Activated T-helper 2 cell treated with anti-CD3 and anti-CD28 coated beads, Interferon-gamma antibody, Interleukin-2, Interleukin-4, amounts not matched to agents 10 μg/mL and 5 μg/mL and 100 μg/mL, durations not matched to agents 14 hours and 24 hours and 36 hours (primary cell): ENCODE results near the gene OR2T8. TPM values are rescaled to one million over a fixed set of nuclear protein-coding genes. Genes with fewer than 3 reads are reported as not detected.
"Not testable (repeated sequence)": the region's sequence is repeated elsewhere in the genome, so short reads cannot be mapped to it uniquely, and the experiment has no call there.

Experiments
- DNase-seq: peaks from one replicate; pipeline ENCODE4 v3.0.0; 2021; ENCODE audit warnings: low spot score
- H3K27ac Mint-ChIP-seq: one replicate; pipeline ENCODE4 v1.8.0; 2021; ENCODE audit warnings: mixed read lengths
- H3K27me3 Mint-ChIP-seq: one replicate; pipeline ENCODE4 v1.8.0; 2021; ENCODE audit warnings: low read depth, mixed read lengths
- H3K36me3 Mint-ChIP-seq: one replicate; pipeline ENCODE4 v1.8.0; 2021; ENCODE audit warnings: low read depth, mixed read lengths
- H3K4me1 Mint-ChIP-seq: one replicate; pipeline ENCODE4 v1.8.0; 2021; ENCODE audit warnings: low read depth, mixed read lengths
- H3K4me3 Mint-ChIP-seq: one replicate; pipeline ENCODE4 v1.8.0; 2021; ENCODE audit warnings: low read depth, mild to moderate bottlenecking, moderate library complexity, mixed read lengths
- H3K9me3 Mint-ChIP-seq: one replicate; pipeline ENCODE4 v1.8.0; 2021; ENCODE audit warnings: mixed read lengths
- intact Hi-C: fragments of 100-400 bp; cut with micrococcal nuclease; formaldehyde crosslinking; loops from one replicate; pipeline ENCODE4 v1.15.1; 2023
- total RNA-seq: library from RNA; stranded (reverse); gene quantifications from 2 replicates; pipeline ENCODE4 v1.2.3, GENCODE V29; 2022

OR2T8 gene
- total RNA-seq, 1 donor from 2014 or later, result not detected

DNA sequence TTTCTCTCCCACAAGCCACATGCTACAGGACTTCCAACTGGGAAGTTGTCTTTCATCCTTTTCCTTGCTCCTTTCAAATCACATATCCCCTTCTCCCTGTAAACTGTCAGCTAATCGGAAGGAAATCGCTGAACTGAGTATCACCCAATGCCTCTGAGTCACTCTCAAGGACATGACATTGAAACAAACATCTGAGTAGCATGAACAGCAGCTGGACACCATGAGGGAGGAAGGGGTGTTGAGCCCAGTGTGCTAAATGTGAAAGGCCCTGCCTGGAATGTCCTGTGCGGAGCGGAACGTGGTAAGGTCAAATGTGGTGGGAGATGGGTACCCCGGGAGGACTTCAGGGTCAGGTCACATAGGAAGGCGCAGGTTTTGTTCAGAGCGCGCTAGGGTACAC is 4.8 kb downstream of the OR2T8 start, which contains the start of gene OR2AJ1:
Gene OR2AJ1, plus strand, starts transcription at position 22 of the 400 bp plus-strand sequence. CDS start 8,880 bp downstream, outside the sequence.
- DNase-seq, result no peak
- no peaks in the 10 kb centered on the region for H3K36me3 Mint-ChIP-seq
- H3K9me3 Mint-ChIP-seq, result no peaks in the 10 kb centered on the region
- no peak within 1 kb of the TSS for H3K4me3 Mint-ChIP-seq
- intact Hi-C loops, result no loop called here
- H3K27me3 Mint-ChIP-seq, result no peaks in the 10 kb centered on the region
- H3K4me1 Mint-ChIP-seq, result no peaks in the 10 kb centered on the region
- H3K27ac Mint-ChIP-seq, result no peak within 1 kb of the TSS

- Mint-ChIP-seq H3K27me3 (no peaks in the 10 kb centered on the region), H3K4me1 (no peaks in the 10 kb centered on the region), H3K36me3 (no peaks in the 10 kb centered on the region), H3K27ac (no peak overlapping the region), H3K4me3 (no peak overlapping the region), H3K9me3 (no peaks in the 10 kb centered on the region)
- DNase-seq, result no peak
- intact Hi-C loops, result no loop called here
Measured at GRCh38 chr1:247933989-247934388, 13.9 kb downstream of the OR2T8 start.

DNA sequence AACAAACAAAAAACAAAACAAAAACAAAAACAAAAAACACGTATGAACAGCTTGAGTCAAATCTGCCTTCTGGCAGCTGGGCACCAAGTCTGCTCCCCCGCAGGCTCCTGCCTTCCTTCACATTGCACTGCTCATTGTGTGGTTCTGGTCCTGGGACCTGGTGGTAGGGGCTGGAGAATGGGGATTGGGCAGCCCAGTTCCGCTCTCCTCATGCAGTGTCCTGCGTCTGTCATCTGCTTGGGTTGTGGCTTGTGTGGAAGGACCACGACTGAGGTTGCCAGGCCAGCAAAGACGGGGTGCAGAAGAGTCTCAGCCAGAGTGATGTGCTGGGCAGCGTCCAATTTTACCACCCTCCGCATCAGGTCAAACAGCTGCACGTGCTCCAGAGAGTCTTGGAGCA is 15.7 kb downstream of the OR2T8 start:
- DNase-seq, result no peak
- H3K27ac Mint-ChIP-seq, result no peak overlapping the region
- intact Hi-C loops, result loop anchor here (2.0 kb wide), 1 partner anchor 27 kb away; no protein-coding TSS in a partner anchor
- H3K9me3 Mint-ChIP-seq, result no peaks in the 10 kb centered on the region
- no peaks in the 10 kb centered on the region for H3K36me3 Mint-ChIP-seq
- no peak overlapping the region for H3K4me3 Mint-ChIP-seq
- peaks cover 2% of the 10 kb centered on the region for H3K27me3 Mint-ChIP-seq
- H3K4me1 Mint-ChIP-seq, result no peaks in the 10 kb centered on the region

GRCh38 chr1:247936415-247936814 is 16.4 kb downstream of the OR2T8 start:
- H3K27me3 Mint-ChIP-seq, result peaks cover 2% of the 10 kb centered on the region
- no peaks in the 10 kb centered on the region for H3K4me1 Mint-ChIP-seq
- no peaks in the 10 kb centered on the region for H3K36me3 Mint-ChIP-seq
- no peak for DNase-seq
- H3K27ac Mint-ChIP-seq, result no peak overlapping the region
- intact Hi-C loops, result loop anchor here (2.0 kb wide), 1 partner anchor 28 kb away; no protein-coding TSS in a partner anchor
- H3K4me3 Mint-ChIP-seq, result no peak overlapping the region
- no peaks in the 10 kb centered on the region for H3K9me3 Mint-ChIP-seq

GRCh38 chr1:247936965-247937734 is 17.1 kb downstream of the OR2T8 start:
- H3K4me3 Mint-ChIP-seq, result peak overlapping the region; percentile 78
- not testable (repeated sequence) for H3K27ac Mint-ChIP-seq, H3K9me3 Mint-ChIP-seq, H3K36me3 Mint-ChIP-seq, H3K4me1 Mint-ChIP-seq, H3K27me3 Mint-ChIP-seq
- intact Hi-C loops, result loop anchor here (2.0 kb wide), 1 partner anchor 28 kb away; no protein-coding TSS in a partner anchor
- DNase-seq, result peak; percentile 86

DNA sequence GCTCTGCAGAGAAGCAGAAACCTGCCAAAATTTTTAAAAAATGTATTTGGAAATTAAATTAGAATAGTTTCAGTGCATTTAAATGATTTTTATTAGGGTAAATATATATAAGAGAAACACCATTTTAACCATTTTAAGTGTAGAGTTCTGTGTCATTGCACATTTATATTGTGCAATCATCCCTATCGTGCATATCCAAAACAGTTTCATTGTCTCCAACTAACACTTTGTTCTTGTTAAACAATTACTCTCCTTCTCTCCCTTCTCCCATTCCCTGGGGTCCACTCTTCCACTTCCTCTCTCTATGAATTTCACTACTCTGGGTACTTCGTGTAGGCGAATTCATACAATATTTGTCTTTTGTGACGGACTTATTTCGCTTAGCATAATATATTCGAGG is 22.6 kb downstream of the OR2T8 start:
- Mint-ChIP-seq H3K36me3 (no peaks in the 10 kb centered on the region), H3K27me3 (peaks cover 2% of the 10 kb centered on the region), H3K27ac (no peak overlapping the region), H3K4me3 (no peak overlapping the region), H3K4me1 (no peaks in the 10 kb centered on the region), H3K9me3 (no peaks in the 10 kb centered on the region)
- DNase-seq, result no peak
- intact Hi-C loops, result no loop called here

- Mint-ChIP-seq H3K4me3 (no peak within 1 kb of the TSS), H3K27me3 (no peaks in the 10 kb centered on the region), H3K4me1 (no peaks in the 10 kb centered on the region), H3K36me3 (no peaks in the 10 kb centered on the region), H3K27ac (no peak within 1 kb of the TSS), H3K9me3 (no peaks in the 10 kb centered on the region)
- intact Hi-C loops, result no loop called here
- DNase-seq, result no peak
Measured at GRCh38 chr1:247948558-247948957, 28.5 kb downstream of the OR2T8 start, which contains the start of gene OR2L8. Gene OR2L8 (plus strand): TSS chr1:247948858. CDS start chr1:247948858, 0 bp downstream.

- intact Hi-C loops, result no loop called here
- no peak for DNase-seq
- Mint-ChIP-seq H3K4me3 (no peak overlapping the region), H3K36me3 (no peaks in the 10 kb centered on the region), H3K27ac (no peak overlapping the region), H3K9me3 (peaks cover 9% of the 10 kb centered on the region), H3K27me3 (no peaks in the 10 kb centered on the region), H3K4me1 (no peaks in the 10 kb centered on the region)
Measured at GRCh38 chr1:247953408-247953807, 33.4 kb downstream of the OR2T8 start.

- Mint-ChIP-seq H3K4me1 (no peaks in the 10 kb centered on the region), H3K9me3 (peaks cover 12% of the 10 kb centered on the region), H3K27me3 (no peaks in the 10 kb centered on the region), H3K36me3 (no peaks in the 10 kb centered on the region), H3K27ac (no peak overlapping the region), H3K4me3 (no peak overlapping the region)
- intact Hi-C loops, result no loop called here
- no peak for DNase-seq
Measured at GRCh38 chr1:247961791-247962190, 41.7 kb downstream of the OR2T8 start.

GRCh38 chr1:247962911-247963588 is 43.0 kb downstream of the OR2T8 start:
- intact Hi-C loops, result no loop called here
- Mint-ChIP-seq H3K36me3 (no peaks in the 10 kb centered on the region), H3K27me3 (no peaks in the 10 kb centered on the region), H3K9me3 (peaks cover 3% of the 10 kb centered on the region), H3K4me1 (no peaks in the 10 kb centered on the region), H3K4me3 (no peak overlapping the region), H3K27ac (no peak overlapping the region)
- DNase-seq, result no peak

DNA sequence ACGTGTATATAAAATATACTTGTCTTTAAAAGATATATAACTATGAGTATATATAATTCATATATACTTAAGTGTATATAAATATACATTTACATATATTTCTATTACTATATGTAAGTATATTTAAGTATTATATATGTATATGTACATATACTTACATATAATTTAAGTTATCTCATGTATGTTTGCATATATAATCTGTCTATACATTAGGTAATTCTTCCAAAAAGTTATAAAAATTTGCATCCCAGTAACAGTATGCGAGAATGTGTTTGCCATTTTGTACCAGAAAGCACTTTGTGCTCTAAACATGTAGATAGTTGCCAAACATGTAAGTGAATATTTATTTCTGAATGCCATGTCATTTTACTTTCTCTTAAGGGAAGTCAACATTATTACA is 44.9 kb downstream of the OR2T8 start, which contains the start of gene OR2AK2:
Gene OR2AK2, plus strand, starts transcription at position 301 of the 400 bp plus-strand sequence. CDS start 144 bp downstream, outside the sequence.
- no peak for DNase-seq
- H3K4me3 Mint-ChIP-seq, result no peak within 1 kb of the TSS
- H3K27me3 Mint-ChIP-seq, result no peaks in the 10 kb centered on the region
- H3K27ac Mint-ChIP-seq, result no peak within 1 kb of the TSS
- H3K4me1 Mint-ChIP-seq, result no peaks in the 10 kb centered on the region
- peaks cover 10% of the 10 kb centered on the region for H3K9me3 Mint-ChIP-seq
- H3K36me3 Mint-ChIP-seq, result no peaks in the 10 kb centered on the region
- intact Hi-C loops, result no loop called here

DNA sequence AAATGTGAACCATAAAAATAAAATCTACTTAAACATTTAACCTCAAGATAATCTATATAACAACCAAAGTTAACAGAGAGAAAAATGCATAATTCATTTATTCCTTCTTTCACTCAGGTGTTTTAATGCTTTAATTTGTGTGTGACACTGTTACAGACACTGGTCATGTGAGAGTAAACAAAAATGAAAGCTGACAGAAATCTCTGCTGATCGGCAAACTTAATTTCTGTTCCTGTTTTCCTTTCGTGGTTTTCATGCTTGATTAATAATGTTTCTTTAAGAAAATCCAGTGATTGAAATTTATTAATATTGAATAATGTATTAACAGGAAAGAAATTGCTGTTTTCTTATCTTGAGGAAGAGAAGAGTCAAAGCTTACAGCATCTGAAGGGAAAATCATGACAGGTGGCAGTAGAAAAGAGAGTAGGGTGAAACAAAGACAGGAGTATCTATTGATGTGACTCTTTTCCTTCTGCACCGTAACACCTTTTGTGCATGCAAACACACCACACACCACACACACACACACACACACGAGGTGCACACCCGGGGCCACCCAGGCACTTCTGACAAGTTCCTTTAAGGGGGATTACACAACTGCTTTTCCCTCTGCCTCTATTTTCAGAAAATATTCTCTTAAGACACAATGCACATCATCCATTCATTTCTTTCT is 46.6 kb downstream of the OR2T8 start:
- intact Hi-C loops, result no loop called here
- H3K4me3 Mint-ChIP-seq, result no peak overlapping the region
- no peaks in the 10 kb centered on the region for H3K36me3 Mint-ChIP-seq
- H3K27me3 Mint-ChIP-seq, result no peaks in the 10 kb centered on the region
- DNase-seq, result no peak
- peaks cover 6% of the 10 kb centered on the region for H3K9me3 Mint-ChIP-seq
- no peak overlapping the region for H3K27ac Mint-ChIP-seq
- H3K4me1 Mint-ChIP-seq, result no peaks in the 10 kb centered on the region
